C4-2B (cell line): ENCODE measurements around the gene KCNK3.
"Not testable (repeated sequence)": the region's sequence is repeated elsewhere in the genome, so short reads cannot be mapped to it uniquely, and the experiment has no call there.

Experiments
- CTCF ChIP-seq: fragments of 450-650 bp; conservative IDR thresholded peaks from 2 replicates; pipeline ENCODE4 v1.5.1; 2017; ENCODE audit warnings: mild to moderate bottlenecking
- ZFX ChIP-seq: fragments of 450-650 bp; IDR thresholded peaks from 2 replicates; pipeline ENCODE4 v1.6.1; 2017

GRCh38 chr2:26749787-26750420 is 57.4 kb downstream of the KCNK3 start:
- not testable (repeated sequence) for TF ChIP-seq CTCF, ZFX
